ENCODE data around the gene DISC1.

DNA sequence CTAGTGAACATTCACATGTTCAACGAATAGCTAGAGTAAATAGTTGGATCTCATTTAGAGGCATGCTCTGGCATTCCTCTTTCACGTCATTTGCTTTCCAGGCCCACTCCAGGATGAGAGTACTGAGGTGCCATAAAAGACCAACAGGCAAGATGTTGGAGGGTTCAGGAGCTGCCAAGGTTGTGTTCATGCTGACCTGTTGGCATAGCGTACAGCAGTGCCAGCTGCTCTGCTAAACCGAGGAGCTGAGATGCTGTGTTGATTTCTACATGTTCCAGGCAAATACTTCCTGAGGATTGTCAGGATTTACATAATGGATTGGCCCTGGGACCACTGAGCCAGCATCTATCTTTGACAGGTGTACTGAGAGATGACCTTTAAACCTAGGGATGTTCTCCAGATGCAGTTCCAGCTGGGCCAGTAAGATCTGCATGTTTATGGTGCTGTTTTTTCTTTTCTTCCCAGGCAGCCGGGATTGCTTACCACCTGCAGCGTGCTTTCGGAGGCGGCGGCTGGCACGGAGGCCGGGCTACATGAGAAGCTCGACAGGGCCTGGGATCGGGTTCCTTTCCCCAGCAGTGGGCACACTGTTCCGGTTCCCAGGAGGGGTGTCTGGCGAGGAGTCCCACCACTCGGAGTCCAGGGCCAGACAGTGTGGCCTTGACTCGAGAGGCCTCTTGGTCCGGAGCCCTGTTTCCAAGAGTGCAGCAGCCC lies 66.9 kb downstream of the DISC1 start:
- TF ChIP-seq, protein P1, sequence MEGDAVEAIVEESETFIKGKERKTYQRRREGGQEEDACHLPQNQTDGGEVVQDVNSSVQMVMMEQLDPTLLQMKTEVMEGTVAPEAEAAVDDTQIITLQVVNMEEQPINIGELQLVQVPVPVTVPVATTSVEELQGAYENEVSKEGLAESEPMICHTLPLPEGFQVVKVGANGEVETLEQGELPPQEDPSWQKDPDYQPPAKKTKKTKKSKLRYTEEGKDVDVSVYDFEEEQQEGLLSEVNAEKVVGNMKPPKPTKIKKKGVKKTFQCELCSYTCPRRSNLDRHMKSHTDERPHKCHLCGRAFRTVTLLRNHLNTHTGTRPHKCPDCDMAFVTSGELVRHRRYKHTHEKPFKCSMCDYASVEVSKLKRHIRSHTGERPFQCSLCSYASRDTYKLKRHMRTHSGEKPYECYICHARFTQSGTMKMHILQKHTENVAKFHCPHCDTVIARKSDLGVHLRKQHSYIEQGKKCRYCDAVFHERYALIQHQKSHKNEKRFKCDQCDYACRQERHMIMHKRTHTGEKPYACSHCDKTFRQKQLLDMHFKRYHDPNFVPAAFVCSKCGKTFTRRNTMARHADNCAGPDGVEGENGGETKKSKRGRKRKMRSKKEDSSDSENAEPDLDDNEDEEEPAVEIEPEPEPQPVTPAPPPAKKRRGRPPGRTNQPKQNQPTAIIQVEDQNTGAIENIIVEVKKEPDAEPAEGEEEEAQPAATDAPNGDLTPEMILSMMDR (IDR thresholded peaks at IDR 0.05) = no peak
- no peak for TF ChIP-seq POLR2A (IDR thresholded peaks at IDR 0.05)

Data from vagina (tissue), 2 donors.